HG03066 (cell line): ENCODE data around the gene FAM117B.

Experiments used
- ATAC-seq: cut with Tn5 transposase; IDR thresholded peaks from one replicate; pipeline ENCODE4 v1.9.1; 2021; ENCODE audit warnings: low read depth; ENCODE audit not compliant: unreplicated experiment

The FAM117B gene

GRCh38 chr2:202634556-202635427 is at the start of gene FAM117B:
TSS of gene FAM117B (plus strand) at chr2:202634969. CDS start at chr2:202635188, 219 bp downstream.
- peak; percentile 82 for ATAC-seq

DNA sequence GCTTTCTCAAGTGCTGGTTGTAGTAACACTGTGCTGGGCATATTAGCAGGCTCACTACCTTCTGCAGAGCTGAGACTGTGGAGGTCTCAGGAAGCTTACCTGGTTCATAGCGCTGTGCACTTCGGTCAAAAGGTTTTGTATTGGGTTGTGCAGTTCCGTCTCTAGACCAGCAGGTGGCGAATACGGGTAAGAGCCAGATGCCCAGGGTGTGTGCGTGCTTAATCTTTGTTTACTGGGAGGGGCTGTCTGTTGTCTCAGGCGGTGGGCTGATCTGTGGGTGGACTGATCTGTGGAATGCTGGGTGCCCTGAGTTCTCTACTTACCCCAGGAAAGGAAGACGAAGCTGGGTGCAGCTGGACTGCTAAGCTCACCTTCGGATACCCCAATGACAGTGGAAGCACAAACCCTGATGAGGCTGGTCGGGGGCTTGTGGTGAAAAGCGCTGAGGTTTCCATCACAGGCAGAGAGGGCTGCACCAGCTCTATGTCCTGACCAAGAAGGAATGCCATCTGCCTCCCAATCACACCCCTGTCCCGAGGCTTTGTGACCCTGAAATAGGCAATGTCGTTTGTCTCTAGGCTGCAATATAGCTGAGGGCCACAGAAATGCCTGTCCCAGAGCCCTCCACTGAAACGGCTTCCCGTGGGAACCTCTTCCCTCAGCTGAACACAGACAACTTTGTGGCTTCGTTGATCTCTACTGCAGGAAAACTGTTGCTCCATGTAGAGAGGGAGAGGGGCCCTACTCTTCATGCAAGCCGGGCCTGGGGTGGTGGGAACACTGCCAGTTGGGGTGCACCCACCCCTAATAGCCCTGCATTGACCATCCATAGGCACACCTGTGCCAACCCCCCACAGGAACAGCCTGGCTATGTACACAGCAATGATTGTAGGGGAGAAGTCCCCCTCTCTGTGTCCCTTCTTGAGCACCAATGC is 45.9 kb upstream of the FAM117B start:
- peak; percentile 81 for ATAC-seq

- ATAC-seq: no peak
Observed at GRCh38 chr2:202589582-202589949, 45.2 kb upstream of the FAM117B start.

DNA sequence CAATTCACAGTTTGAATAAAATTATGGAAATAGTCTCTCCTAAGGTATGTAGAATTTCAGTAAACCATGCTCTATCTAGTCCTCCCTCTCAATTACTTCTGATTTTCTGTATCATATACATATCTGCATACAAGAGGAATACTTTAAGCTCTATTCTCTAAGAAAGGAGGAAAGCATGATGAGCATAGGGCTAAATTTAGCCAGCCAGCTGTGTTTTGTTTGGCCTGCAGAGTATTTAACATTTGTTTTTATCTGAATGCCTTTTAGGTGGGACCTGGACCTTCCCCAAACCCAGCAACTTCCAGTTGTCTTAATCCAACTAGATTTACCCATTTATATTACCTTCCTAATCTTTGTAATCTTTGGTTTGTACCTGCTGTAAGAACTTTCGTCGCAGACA is 42.2 kb upstream of the FAM117B start:
- ATAC-seq: no peak

DNA sequence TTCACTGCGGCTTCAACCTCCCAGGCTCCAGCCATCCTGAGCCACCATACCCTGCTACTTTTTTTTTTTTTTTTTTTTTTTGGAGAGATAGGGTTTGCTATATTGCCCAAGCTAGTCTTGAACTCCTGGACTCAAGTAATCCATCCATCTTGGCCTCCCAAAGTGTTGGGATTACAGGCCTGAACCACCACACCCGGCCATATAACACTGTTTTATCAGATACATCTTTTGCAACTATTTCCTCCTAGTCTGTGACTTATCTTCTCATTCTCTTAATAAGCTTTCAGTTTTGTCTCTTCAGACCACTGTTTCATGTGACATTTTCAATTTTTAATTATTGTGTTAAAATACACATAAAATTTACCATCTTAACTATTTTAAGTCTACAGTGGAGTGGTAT is 35.7 kb upstream of the FAM117B start:
- no peak for ATAC-seq

- ATAC-seq: no peak
Observed at GRCh38 chr2:202599911-202600310, 34.9 kb upstream of the FAM117B start.

- no peak for ATAC-seq
Observed at GRCh38 chr2:202604699-202605098, 30.1 kb upstream of the FAM117B start.

GRCh38 chr2:202605174-202605573 is 29.6 kb upstream of the FAM117B start:
- ATAC-seq: no peak

DNA sequence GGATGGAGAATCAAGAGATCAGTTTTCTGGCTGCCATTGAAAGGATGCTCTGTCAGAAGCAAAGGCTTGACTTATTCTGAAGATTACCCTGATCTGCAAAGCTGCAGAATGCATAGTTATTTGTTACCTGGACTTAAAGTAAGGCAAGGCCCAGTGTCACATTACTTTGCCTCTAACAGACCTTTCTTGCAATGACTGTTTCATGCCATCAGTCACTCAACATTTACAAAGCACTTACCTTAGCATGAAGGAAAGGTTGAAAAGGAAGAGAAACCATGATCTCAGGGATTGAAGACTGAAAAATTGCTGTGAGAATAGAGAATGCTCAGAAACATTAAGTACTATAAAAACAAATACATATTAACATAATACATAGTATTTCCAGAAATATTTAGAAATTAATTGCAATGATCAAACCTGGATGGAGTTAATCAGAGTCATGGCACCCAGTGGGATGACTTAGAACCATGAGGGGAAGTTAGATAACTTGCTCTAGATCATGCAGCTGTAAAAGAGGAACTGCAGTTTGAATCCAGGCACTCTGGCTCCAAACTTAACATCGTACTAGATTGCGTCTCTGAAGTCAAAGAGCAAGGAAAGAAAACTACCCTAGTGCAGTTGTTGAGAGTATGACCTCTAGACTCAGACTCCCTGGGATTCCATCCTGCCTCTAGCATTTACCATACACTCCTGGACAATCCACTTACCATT is 26.5 kb upstream of the FAM117B start:
- ATAC-seq: peak; percentile 35

- ATAC-seq: peak; percentile 94
Observed at GRCh38 chr2:202609381-202610145, 25.2 kb upstream of the FAM117B start.

- ATAC-seq: no peak
Observed at GRCh38 chr2:202610380-202610779, 24.4 kb upstream of the FAM117B start.

GRCh38 chr2:202612145-202612544 is 22.6 kb upstream of the FAM117B start:
- ATAC-seq: no peak

GRCh38 chr2:202613479-202613878 is 21.3 kb upstream of the FAM117B start:
- no peak for ATAC-seq

DNA sequence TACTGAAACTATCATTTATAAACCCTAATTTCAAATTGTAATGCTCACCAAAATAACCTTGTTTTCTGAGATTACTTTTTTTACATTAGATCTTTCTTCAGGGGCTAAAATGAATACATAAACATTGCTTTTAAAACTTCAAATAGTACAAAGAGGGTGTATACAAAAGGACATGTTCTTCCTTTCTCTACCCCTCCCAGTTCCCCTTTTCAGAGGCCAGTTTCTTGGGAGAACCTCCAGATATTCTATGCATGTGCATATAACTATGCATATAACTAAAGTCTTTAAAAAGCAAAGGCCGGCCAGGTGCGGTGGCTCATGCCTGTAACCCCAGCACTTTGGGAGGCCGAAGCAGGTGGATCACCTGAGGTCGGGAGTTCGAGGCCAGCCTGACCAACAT is 10.6 kb upstream of the FAM117B start:
- ATAC-seq: no peak

DNA sequence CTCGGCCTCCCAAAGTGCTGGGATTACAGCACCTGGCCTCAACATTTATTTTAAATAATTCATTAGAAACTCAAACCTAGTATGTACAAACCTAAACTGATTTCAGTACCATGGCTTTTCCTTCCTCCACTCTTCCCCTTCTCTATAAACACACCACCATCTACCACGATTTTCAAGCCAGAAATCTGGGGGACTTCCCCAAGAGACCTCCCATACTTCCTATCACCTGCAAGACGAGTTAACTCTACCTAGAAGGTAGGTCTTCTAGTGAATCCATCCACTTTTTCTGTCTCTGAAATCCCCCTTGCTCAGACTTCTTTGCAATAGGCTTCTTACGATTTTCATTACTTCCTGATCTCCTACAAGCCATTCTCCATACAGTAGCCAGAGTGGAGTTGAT is 7.7 kb upstream of the FAM117B start:
- ATAC-seq: no peak

DNA sequence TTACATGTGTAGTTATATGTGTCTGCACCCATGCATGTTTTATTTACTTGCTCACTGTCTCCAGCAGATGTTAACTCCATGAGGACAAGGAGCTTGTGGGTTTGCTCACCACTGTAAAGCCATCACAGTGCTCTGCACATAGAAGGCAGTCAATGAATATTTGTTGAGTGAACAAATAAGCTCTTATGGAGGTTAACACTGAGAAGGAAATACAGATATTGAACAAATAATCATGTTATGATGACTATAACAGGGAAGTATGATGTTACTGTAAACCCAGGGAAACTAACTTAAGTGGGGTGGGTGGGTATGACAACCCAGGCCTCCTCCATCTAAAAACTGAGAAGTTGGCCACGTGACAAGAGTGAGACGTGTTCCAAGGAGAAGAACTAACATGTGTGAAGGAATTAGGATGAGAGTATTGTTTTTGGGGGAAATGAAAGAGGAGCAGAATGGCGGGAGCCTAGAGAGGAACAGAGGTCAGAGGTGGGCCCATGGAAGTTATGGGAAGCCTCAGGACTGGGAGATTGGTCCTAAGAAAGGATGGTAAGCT is 6.0 kb upstream of the FAM117B start:
- ATAC-seq: no peak

DNA sequence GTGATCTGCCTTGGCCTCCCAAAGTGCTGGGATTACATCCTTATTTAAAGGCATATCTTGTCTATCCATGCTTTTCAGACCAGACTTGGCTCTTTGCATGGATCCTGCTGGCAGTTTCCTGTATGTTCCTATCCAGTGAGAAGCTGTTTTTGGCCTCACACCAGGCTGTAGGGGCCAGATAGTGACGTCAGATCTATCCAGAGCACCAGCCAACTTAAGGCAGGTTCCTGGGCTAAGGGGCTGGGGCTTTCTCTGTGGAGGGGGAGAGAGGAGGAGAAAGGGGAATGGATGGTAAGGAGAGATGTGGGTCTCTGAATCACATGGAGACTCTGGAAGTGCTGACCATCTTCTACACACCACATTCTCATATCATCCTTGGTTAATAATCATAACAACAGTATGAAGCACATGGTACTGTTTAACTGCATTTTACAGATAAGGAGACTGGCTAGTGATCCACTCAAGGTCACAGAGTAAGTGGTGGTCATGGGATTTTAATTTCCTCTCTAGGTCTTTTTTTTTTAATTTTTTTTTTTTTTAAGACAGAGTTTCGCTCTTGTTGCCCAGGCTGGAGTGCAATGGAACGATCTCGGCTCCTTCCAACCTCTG is 2.0 kb upstream of the FAM117B start:
- no peak for ATAC-seq

- no peak for ATAC-seq
Observed at GRCh38 chr2:202633470-202633869, 1.3 kb upstream of the FAM117B start.

- ATAC-seq: peak; percentile 56
Observed at GRCh38 chr2:202635428-202636212, 851 bp downstream of the FAM117B start.
